Measurements from ENCODE around the gene NXT1. TPM values are rescaled to one million over a fixed set of nuclear protein-coding genes. Genes with fewer than 3 reads are reported as not detected.
"Not testable (repeated sequence)": the region's sequence is repeated elsewhere in the genome, so short reads cannot be mapped to it uniquely, and the experiment has no call there.

The NXT1 gene
- total RNA-seq, 4 donors from 2014 or later: 16.5 to 43.4 (median 22.8) TPM

- Histone ChIP-seq H3K27me3 (no peaks in the 10 kb centered on the region), H3K4me3 (no peak overlapping the region), H3K9me3 (no peaks in the 10 kb centered on the region), H3K4me1 (no peaks in the 10 kb centered on the region), H3K36me3 (no peaks in the 10 kb centered on the region), H3K27ac (no peak overlapping the region)
- WGBS, 2 donors (ENCODE audit: low coverage in 1 of 2): 76% methylated on average over 5 of the region's 5 CpGs; no CpG with 5 or more reads in 1 of the 2 donors
- no peak for TF ChIP-seq POLR2A (IDR thresholded peaks at IDR 0.05)
- no peak for TF ChIP-seq EP300 (IDR thresholded peaks at IDR 0.05; ENCODE audit: low read depth)
- intact Hi-C loops (cut with DNase I; ENCODE audit: low total_unique reads) (no loop called here), in situ Hi-C loops (cut with MboI; ENCODE audit: low pct_ligation_motif_present in 1 of 4, low pct_unique_long_range_greater_than_20kb in 1 of 4, low sequenced_read_pairs in 3 of 4) (no loop called here)
- no peak for DNase-seq
Measured at GRCh38 chr20:23303325-23304102, 47.1 kb upstream of the NXT1 start.

GRCh38 chr20:23304616-23305015 is 46.0 kb upstream of the NXT1 start:
- H3K27me3 ChIP-seq: no peaks in the 10 kb centered on the region
- H3K27ac ChIP-seq: peak overlapping the region in 2 of 4 donors; percentile 27 to 34
- no peak overlapping the region for H3K4me3 ChIP-seq
- H3K4me1 ChIP-seq: no peaks in the 10 kb centered on the region
- H3K36me3 ChIP-seq: no peaks in the 10 kb centered on the region
- in situ Hi-C loops (cut with MboI; ENCODE audit: low pct_ligation_motif_present in 1 of 4, low pct_unique_long_range_greater_than_20kb in 1 of 4, low sequenced_read_pairs in 3 of 4): no loop called here
- intact Hi-C loops (cut with DNase I; ENCODE audit: low total_unique reads): no loop called here
- DNase-seq: no peak
- 80 to 86% methylated on average over 12 to 16 of the region's 16 CpGs for WGBS, 2 donors (ENCODE audit: low coverage in 1 of 2)
- no peaks in the 10 kb centered on the region for H3K9me3 ChIP-seq
- TF ChIP-seq EP300 (IDR thresholded peaks at IDR 0.05; ENCODE audit: low read depth) (no peak), POLR2A (IDR thresholded peaks at IDR 0.05) (no peak), POLR2AphosphoS5 (IDR thresholded peaks at IDR 0.05) (no peak), CTCF (IDR thresholded peaks at IDR 0.05) (no peak)

- intact Hi-C loops (cut with DNase I; ENCODE audit: low total_unique reads): no loop called here
- TF ChIP-seq EP300 (IDR thresholded peaks at IDR 0.05; ENCODE audit: low read depth): no peak
- TF ChIP-seq POLR2AphosphoS5 (IDR thresholded peaks at IDR 0.05): peak in 2 of 3 donors; percentile 7 to 13
- no peak for TF ChIP-seq CTCF (IDR thresholded peaks at IDR 0.05)
- no peak for TF ChIP-seq POLR2A (IDR thresholded peaks at IDR 0.05)
- no peaks in the 10 kb centered on the region for H3K27me3 ChIP-seq
- DNase-seq: no peak
- no peaks in the 10 kb centered on the region for H3K4me1 ChIP-seq
- WGBS, 2 donors (ENCODE audit: low coverage in 1 of 2): 80 to 82% methylated on average over 2 to 3 of the region's 3 CpGs
- peak overlapping the region in 3 of 4 donors; percentile 25 to 37 (median 27) for H3K27ac ChIP-seq
- H3K9me3 ChIP-seq: no peaks in the 10 kb centered on the region
- H3K36me3 ChIP-seq: no peaks in the 10 kb centered on the region
- in situ Hi-C loops (cut with MboI; ENCODE audit: low pct_ligation_motif_present in 1 of 4, low pct_unique_long_range_greater_than_20kb in 1 of 4, low sequenced_read_pairs in 3 of 4): no loop called here
- H3K4me3 ChIP-seq: no peak overlapping the region
Measured at GRCh38 chr20:23305098-23305497, 45.5 kb upstream of the NXT1 start.

GRCh38 chr20:23307393-23307792 is 43.2 kb upstream of the NXT1 start:
- intact Hi-C loops (cut with DNase I; ENCODE audit: low total_unique reads); H3K27me3 ChIP-seq; H3K9me3 ChIP-seq; in situ Hi-C loops (cut with MboI; ENCODE audit: low pct_ligation_motif_present in 1 of 4, low pct_unique_long_range_greater_than_20kb in 1 of 4, low sequenced_read_pairs in 3 of 4); H3K4me1 ChIP-seq; H3K36me3 ChIP-seq; H3K27ac ChIP-seq; DNase-seq; H3K4me3 ChIP-seq: not testable (repeated sequence)
- WGBS, 2 donors (ENCODE audit: low coverage in 1 of 2): 84 to 100% methylated on average over 2 to 4 of the region's 4 CpGs

- intact Hi-C loops (cut with DNase I; ENCODE audit: low total_unique reads): no loop called here
- TF ChIP-seq CTCF (IDR thresholded peaks at IDR 0.05) (no peak), POLR2AphosphoS5 (IDR thresholded peaks at IDR 0.05) (no peak), EP300 (IDR thresholded peaks at IDR 0.05; ENCODE audit: low read depth) (no peak), POLR2A (IDR thresholded peaks at IDR 0.05) (no peak)
- DNase-seq: no peak
- Histone ChIP-seq H3K9me3 (no peaks in the 10 kb centered on the region), H3K4me1 (no peaks in the 10 kb centered on the region), H3K36me3 (no peaks in the 10 kb centered on the region), H3K27ac (no peak overlapping the region), H3K27me3 (no peaks in the 10 kb centered on the region), H3K4me3 (no peak overlapping the region)
- in situ Hi-C loops (cut with MboI; ENCODE audit: low pct_ligation_motif_present in 1 of 4, low pct_unique_long_range_greater_than_20kb in 1 of 4, low sequenced_read_pairs in 3 of 4): no loop called here
- WGBS, 2 donors (ENCODE audit: low coverage in 1 of 2): 74% methylated on average over 3 of the region's 3 CpGs; no CpG with 5 or more reads in 1 of the 2 donors
Measured at GRCh38 chr20:23308024-23308423, 42.6 kb upstream of the NXT1 start.

Data from transverse colon (tissue), 4 donors.